Gastrocnemius medialis (tissue), 4 donors: ENCODE measurements around the gene RNASE13. TPM values are rescaled to one million over a fixed set of nuclear protein-coding genes. Genes with fewer than 3 reads are reported as not detected.
A peak's percentile ranks its signal among the peaks of the same experiment; 100 is the strongest.
"Not testable (repeated sequence)": the region's sequence is repeated elsewhere in the genome, so short reads cannot be mapped to it uniquely, and the experiment has no call there.

Experiments
- ATAC-seq, 2 donors: fragments of 150-250 bp; one replicate each; pipeline ENCODE4 v1.9.1; 2016
- DNase-seq, 2 donors: peaks; one replicate each; pipeline ENCODE4 v3.0.0-alpha.2; 2019
- H3K27ac ChIP-seq, 4 donors: fragments of 200-600 bp; sonication (generic); 1 replicate in 1 of 4; 2 replicates in 3 of 4; pipeline ENCODE4 v1.5.1; 2016 to 2018; ENCODE audit warnings: mild to moderate bottlenecking in 2 of 4, moderate library complexity in 1 of 4
- H3K27me3 ChIP-seq, 3 donors: fragments of 200-600 bp; sonication (generic) in 2 of 3; 1 replicate in 1 of 3; 2 replicates in 2 of 3; pipeline versions ENCODE4 v1.5.1 to v1.6.0; 2016 to 2019; ENCODE audit warnings: mild to moderate bottlenecking in 1 of 3, moderate library complexity in 1 of 3
- H3K36me3 ChIP-seq, 2 donors: fragments of 200-600 bp; sonication (generic) in 1 of 2; one replicate each; pipeline ENCODE4 v1.5.1; 2017 to 2018
- H3K4me1 ChIP-seq, 2 donors: fragments of 200-600 bp; sonication (generic) in 1 of 2; one replicate each; pipeline ENCODE4 v1.5.1; 2016 to 2017; ENCODE audit warnings: mild to moderate bottlenecking in 2 of 2
- H3K4me3 ChIP-seq, 4 donors: fragments of 200-600 bp; sonication (generic) in 3 of 4; 1 replicate in 1 of 4; 2 replicates in 3 of 4; pipeline ENCODE4 v1.5.1; 2016 to 2019; ENCODE audit warnings: mild to moderate bottlenecking in 2 of 4
- H3K9me3 ChIP-seq, 3 donors: fragments of 200-600 bp; sonication (generic) in 2 of 3; 1 replicate in 1 of 3; 2 replicates in 2 of 3; pipeline ENCODE4 v1.5.1; 2016 to 2019
- CTCF ChIP-seq, 5 experiments: fragments of 450-650 bp in 3 of 5; fragments of 200-600 bp in 2 of 5; sonication (generic) in 2 of 5; IDR thresholded peaks in 4 of 5; conservative IDR thresholded peaks in 1 of 5; 1 replicate in 4 of 5; 2 replicates in 1 of 5; pipeline ENCODE4 v1.5.1; 2016 to 2019; ENCODE audit warnings: antibody characterized with exemption in 5 of 5, mild to moderate bottlenecking in 3 of 5, moderate library complexity in 3 of 5
- POLR2A ChIP-seq, 2 donors: fragments of 450-650 bp; IDR thresholded peaks; one replicate each; pipeline ENCODE4 v1.6.1; 2017; ENCODE audit warnings: antibody characterized with exemption in 2 of 2, mild to moderate bottlenecking in 2 of 2, moderate library complexity in 2 of 2
- in situ Hi-C, 4 donors: fragments of 200-750 bp; cut with MboI; loops; one replicate each; pipeline versions ENCODE4 v1.15.0 to v1.8.0; 2017; ENCODE audit warnings: low sequenced_read_pairs in 4 of 4
- intact Hi-C: fragments of 100-400 bp; cut with DNase I; formaldehyde crosslinking; loops from one replicate; pipeline ENCODE4 v1.15.1; 2023; ENCODE audit warnings: low total_unique reads
- total RNA-seq, 4 donors: library from RNA; depleted of rRNA; stranded (reverse); fragments of >200 nt; gene quantifications; one replicate each; pipeline versions ENCODE4 v1.1.0 to v1.2.3, GENCODE V29; 2016

Gene RNASE13
- total RNA-seq, 4 donors from 2014 or later: not detected

GRCh38 chr14:20989787-20990600, 44.6 kb downstream of the RNASE13 start, which contains the start of gene METTL17:
METTL17 (plus strand) TSS chr14:20989980; CDS start chr14:20990003, 23 bp downstream.
- H3K4me3 ChIP-seq: peak within 1 kb of the TSS; percentile 72 to 99 (median 97)
- in situ Hi-C loops (loop anchor here in 2 of 4 donors (25.0 kb wide), 1 partner anchor 653 kb away; the partner anchor contains the start of genes CCNB1IP1 (in 2 of the 2) and PARP2 (in 2 of the 2)), intact Hi-C loops (loop anchor here (10.0 kb wide), 2 partner anchors 225 to 655 kb away; partner anchors contain the start of gene CCNB1IP1)
- H3K27me3 ChIP-seq: no peaks in the 10 kb centered on the region
- peak; percentile 10 to 57 for TF ChIP-seq POLR2A (IDR thresholded peaks at IDR 0.05)
- TF ChIP-seq CTCF (IDR thresholded peaks at IDR 0.05 in 4 of 5, conservative IDR thresholded peaks at IDR 0.05 in 1 of 5): peak in 1 of 5 experiments; percentile 10
- peaks cover 17 to 20% of the 10 kb centered on the region in 2 donors for H3K4me1 ChIP-seq
- peaks cover 5 to 32% of the 10 kb centered on the region in 2 donors for H3K36me3 ChIP-seq
- H3K9me3 ChIP-seq: no peaks in the 10 kb centered on the region
- peak; percentile 98 for ATAC-seq
- H3K27ac ChIP-seq: peak within 1 kb of the TSS; percentile 73 to 89 (median 81)
- peak; percentile 87 to 95 for DNase-seq

- peaks cover 5 to 26% of the 10 kb centered on the region in 2 donors for H3K36me3 ChIP-seq
- ATAC-seq: no peak
- peaks cover 17 to 20% of the 10 kb centered on the region in 2 donors for H3K4me1 ChIP-seq
- in situ Hi-C loops: loop anchor here in 2 of 4 donors (25.0 kb wide), 1 partner anchor 652 kb away; the partner anchor contains the start of genes CCNB1IP1 (in 2 of the 2) and PARP2 (in 2 of the 2)
- H3K27ac ChIP-seq: peak overlapping the region; percentile 73 to 89 (median 81)
- TF ChIP-seq POLR2A (IDR thresholded peaks at IDR 0.05) (no peak), CTCF (IDR thresholded peaks at IDR 0.05 in 4 of 5, conservative IDR thresholded peaks at IDR 0.05 in 1 of 5) (no peak)
- no peak for DNase-seq
- no peaks in the 10 kb centered on the region for H3K27me3 ChIP-seq
- peak overlapping the region; percentile 72 to 99 (median 97) for H3K4me3 ChIP-seq
- intact Hi-C loops: loop anchor here (10.0 kb wide), 1 partner anchor 655 kb away; the partner anchor contains the start of gene CCNB1IP1
- H3K9me3 ChIP-seq: no peaks in the 10 kb centered on the region
Observed at GRCh38 chr14:20989471-20989786, 45.2 kb downstream of the RNASE13 start.

- Histone ChIP-seq H3K9me3 (no peaks in the 10 kb centered on the region), H3K4me3 (peak overlapping the region; percentile 72 to 99 (median 97)), H3K27me3 (no peaks in the 10 kb centered on the region), H3K4me1 (peaks cover 17 to 20% of the 10 kb centered on the region in 2 donors), H3K27ac (peak overlapping the region; percentile 73 to 89 (median 81)), H3K36me3 (peaks cover 5 to 21% of the 10 kb centered on the region in 2 donors)
- ATAC-seq: no peak
- DNase-seq: no peak
- TF ChIP-seq POLR2A (IDR thresholded peaks at IDR 0.05) (no peak), CTCF (IDR thresholded peaks at IDR 0.05 in 4 of 5, conservative IDR thresholded peaks at IDR 0.05 in 1 of 5) (no peak)
- intact Hi-C loops (loop anchor here (10.0 kb wide), 1 partner anchor 654 kb away; the partner anchor contains the start of gene CCNB1IP1), in situ Hi-C loops (loop anchor here in 2 of 4 donors (25.0 kb wide), 1 partner anchor 652 kb away; the partner anchor contains the start of genes CCNB1IP1 (in 2 of the 2) and PARP2 (in 2 of the 2))
Observed at GRCh38 chr14:20988717-20989470, 45.7 kb downstream of the RNASE13 start.

GRCh38 chr14:20986811-20987210, 47.8 kb downstream of the RNASE13 start:
- in situ Hi-C loops (loop anchor here in 2 of 4 donors (25.0 kb wide), 1 partner anchor 650 kb away; the partner anchor contains the start of genes CCNB1IP1 (in 2 of the 2) and PARP2 (in 2 of the 2)), intact Hi-C loops (loop anchor here (10.0 kb wide), 1 partner anchor 652 kb away; the partner anchor contains the start of gene CCNB1IP1)
- Histone ChIP-seq H3K4me3 (no peak overlapping the region), H3K9me3 (no peaks in the 10 kb centered on the region), H3K27ac (peak overlapping the region in 1 of 4 donors; percentile 19), H3K36me3 (peaks cover 0 to under 1% of the 10 kb centered on the region in 2 donors), H3K4me1 (peaks cover 16 to 19% of the 10 kb centered on the region in 2 donors), H3K27me3 (no peaks in the 10 kb centered on the region)
- ATAC-seq (peak; percentile 18 to 48), DNase-seq (no peak)
- TF ChIP-seq CTCF (IDR thresholded peaks at IDR 0.05 in 4 of 5, conservative IDR thresholded peaks at IDR 0.05 in 1 of 5) (no peak), POLR2A (IDR thresholded peaks at IDR 0.05) (no peak)

GRCh38 chr14:20985650-20986049, 49.0 kb downstream of the RNASE13 start:
- not testable (repeated sequence) for H3K9me3 ChIP-seq, H3K4me1 ChIP-seq, ATAC-seq, H3K36me3 ChIP-seq, H3K27ac ChIP-seq, DNase-seq, H3K4me3 ChIP-seq, H3K27me3 ChIP-seq
- in situ Hi-C loops: loop anchor here in 2 of 4 donors (25.0 kb wide), 1 partner anchor 648 kb away; the partner anchor contains the start of genes CCNB1IP1 (in 2 of the 2) and PARP2 (in 2 of the 2)
- intact Hi-C loops: loop anchor here (10.0 kb wide), 1 partner anchor 651 kb away; the partner anchor contains the start of gene CCNB1IP1
